DOHH2 (cell line): Measurements from ENCODE around the gene RPP25.

Experiments used
- EZH2phosphoT487 ChIP-seq: fragments of 200-600 bp; sonication (generic); IDR thresholded peaks from 2 replicates; pipeline ENCODE4 v1.6.1; 2017; ENCODE audit warnings: borderline replicate concordance, mild to moderate bottlenecking, antibody characterized with exemption, low read length, moderate library complexity, mixed read lengths
- TF ChIP-seq, protein P1 (sequence below): fragments of 200-600 bp; sonication (generic); IDR thresholded peaks from one replicate; pipeline ENCODE4 v1.5.1; 2014; ENCODE audit warnings: antibody characterized with exemption, mild to moderate bottlenecking, low read depth, low read length; ENCODE audit not compliant: poor library complexity, severe bottlenecking

DNA sequence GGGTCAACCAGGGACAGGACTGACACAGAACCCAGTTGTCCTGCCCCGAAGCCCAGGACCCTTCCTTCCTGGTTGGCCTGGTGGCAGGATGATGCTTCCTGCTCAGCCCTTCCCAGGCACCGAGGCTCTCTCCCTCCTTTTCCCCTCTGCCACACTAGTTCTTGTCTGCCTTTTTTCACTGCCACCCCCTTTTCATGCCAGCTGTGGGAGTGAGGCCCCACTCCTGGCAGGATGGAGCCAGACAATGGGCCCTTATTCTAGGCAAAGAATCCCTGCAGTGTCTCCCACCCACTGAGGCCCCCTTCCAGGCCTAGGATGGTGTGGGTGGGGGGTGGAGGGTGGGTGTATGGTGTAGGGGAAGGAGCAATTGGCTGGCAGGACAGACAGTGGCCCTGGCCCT, 37.7 kb upstream of the RPP25 start:
- TF ChIP-seq, protein P1, sequence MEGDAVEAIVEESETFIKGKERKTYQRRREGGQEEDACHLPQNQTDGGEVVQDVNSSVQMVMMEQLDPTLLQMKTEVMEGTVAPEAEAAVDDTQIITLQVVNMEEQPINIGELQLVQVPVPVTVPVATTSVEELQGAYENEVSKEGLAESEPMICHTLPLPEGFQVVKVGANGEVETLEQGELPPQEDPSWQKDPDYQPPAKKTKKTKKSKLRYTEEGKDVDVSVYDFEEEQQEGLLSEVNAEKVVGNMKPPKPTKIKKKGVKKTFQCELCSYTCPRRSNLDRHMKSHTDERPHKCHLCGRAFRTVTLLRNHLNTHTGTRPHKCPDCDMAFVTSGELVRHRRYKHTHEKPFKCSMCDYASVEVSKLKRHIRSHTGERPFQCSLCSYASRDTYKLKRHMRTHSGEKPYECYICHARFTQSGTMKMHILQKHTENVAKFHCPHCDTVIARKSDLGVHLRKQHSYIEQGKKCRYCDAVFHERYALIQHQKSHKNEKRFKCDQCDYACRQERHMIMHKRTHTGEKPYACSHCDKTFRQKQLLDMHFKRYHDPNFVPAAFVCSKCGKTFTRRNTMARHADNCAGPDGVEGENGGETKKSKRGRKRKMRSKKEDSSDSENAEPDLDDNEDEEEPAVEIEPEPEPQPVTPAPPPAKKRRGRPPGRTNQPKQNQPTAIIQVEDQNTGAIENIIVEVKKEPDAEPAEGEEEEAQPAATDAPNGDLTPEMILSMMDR: no peak
- TF ChIP-seq EZH2phosphoT487: no peak
